HepG2 (cell line): ENCODE results near the gene PRKG1. TPM values are rescaled to one million over a fixed set of nuclear protein-coding genes. Genes with fewer than 3 reads are reported as not detected.

Experiments used
- ATAC-seq: fragments of 200-7000 bp; cut with Tn5 transposase; 3 replicates; pipeline ENCODE4 v1.9.1; 2020; ENCODE audit warnings: mild to moderate bottlenecking, moderate library complexity
- BruUV-seq: library from RNA; stranded (reverse); fragments of 400-500 nt; replicated peaks from 2 replicates; lab custom pipeline; 2021; lab: Mats Ljungman, UMichigan
- CTCF ChIA-PET: fragments of 300-600 bp; formaldehyde crosslinking; extraction: SDS; loops from one replicate; lab custom pipeline; 2021; ENCODE audit warnings: low total read pairs, inconsistent platforms, low intra/inter-chr PET ratio; lab: Yijun Ruan, JAX
- POLR2A ChIA-PET: fragments of 350-600 bp; sonication (Branson Sonifier 250); formaldehyde crosslinking; loops from one replicate; lab custom pipeline; 2020; ENCODE audit warnings: antibody characterized with exemption, inconsistent platforms; lab: Yijun Ruan, JAX
- DNase-seq: peaks from one replicate; pipeline ENCODE4 v3.0.0-alpha.2; 2015; ENCODE audit warnings: low spot score
- FAIRE-seq: peaks from 3 replicates; lab custom pipeline; 2011; peaks lifted over from hg19 to GRCh38; lab: Jason Lieb, UNC
- H2AFZ ChIP-seq: one replicate; pipeline ENCODE4 v1.6.1; 2011; ENCODE audit warnings: low read length, inconsistent platforms
- H3K27ac ChIP-seq: fragments of 300-600 bp; 3 replicates; pipeline ENCODE4 v1.8.0; 2011; ENCODE audit warnings: mixed run types, mild to moderate bottlenecking, mixed read lengths, low read length, inconsistent platforms; ENCODE audit not compliant: insufficient read depth; ENCODE audit errors: extremely low read length
- H3K27me3 ChIP-seq, 2 experiments: fragments of 200-600 bp in 1 of 2; 2 replicates in 1 of 2; 3 replicates in 1 of 2; pipeline versions ENCODE4 v1.6.0 to v1.8.0; 2011; ENCODE audit warnings: low read length in 2 of 2, mild to moderate bottlenecking in 2 of 2, moderate library complexity in 2 of 2, inconsistent platforms in 1 of 2; ENCODE audit not compliant: insufficient read depth in 2 of 2, control insufficient read depth in 1 of 2
- H3K36me3 ChIP-seq, 2 experiments: fragments of 200-600 bp in 1 of 2; replicated peaks in 1 of 2; 2 replicates in 1 of 2; 3 replicates in 1 of 2; pipeline versions ENCODE4 v1.5.1 to v1.8.0; 2011; ENCODE audit warnings: low read length in 2 of 2, inconsistent platforms in 1 of 2; ENCODE audit not compliant: insufficient read depth in 2 of 2, control insufficient read depth in 1 of 2
- H3K4me1 ChIP-seq: 2 replicates; pipeline ENCODE4 v1.5.1; 2012; ENCODE audit warnings: low read length, inconsistent platforms; ENCODE audit not compliant: insufficient read depth
- H3K4me2 ChIP-seq: 2 replicates; pipeline ENCODE4 v1.6.0; 2011; ENCODE audit warnings: low read depth, low read length, inconsistent platforms
- H3K4me3 ChIP-seq, 3 experiments: fragments of 200-600 bp in 1 of 3; sonication (generic), shearing (Covaris generic) in 1 of 3; replicated peaks in 1 of 3; 2 replicates each; pipeline ENCODE4 v1.5.1; 2011 to 2016; ENCODE audit warnings: low read length in 3 of 3, inconsistent platforms in 2 of 3, low read depth in 2 of 3, mild to moderate bottlenecking in 2 of 3, control low read depth in 1 of 3, mixed read lengths in 1 of 3; ENCODE audit not compliant: insufficient read depth in 1 of 3
- H3K79me2 ChIP-seq: one replicate; pipeline ENCODE4 v1.6.1; 2011; ENCODE audit warnings: low read length, inconsistent platforms; ENCODE audit not compliant: insufficient read depth
- H3K9ac ChIP-seq: 2 replicates; pipeline ENCODE4 v1.6.0; 2011; ENCODE audit warnings: mild to moderate bottlenecking, low read depth, low read length, inconsistent platforms; ENCODE audit not compliant: insufficient read depth
- H3K9me3 ChIP-seq: 2 replicates; pipeline ENCODE4 v1.5.1; 2012; ENCODE audit warnings: mild to moderate bottlenecking, low read length
- H4K20me1 ChIP-seq: 2 replicates; pipeline ENCODE4 v1.6.0; 2011; ENCODE audit warnings: inconsistent platforms, mild to moderate bottlenecking, low read length, moderate library complexity; ENCODE audit not compliant: insufficient read depth
- BORCS8-MEF2B ChIP-seq: sonication (generic); formaldehyde crosslinking; IDR thresholded peaks from 2 replicates; pipeline ENCODE4 v1.8.0; 2022; ENCODE audit warnings: mild to moderate bottlenecking, missing genetic modification reagents
- CEBPZ ChIP-seq: IDR thresholded peaks from 2 replicates; pipeline ENCODE4 v1.6.1; 2012; ENCODE audit warnings: low read length, improper control_type of control experiment
- FOXM1 ChIP-seq: sonication (generic); formaldehyde crosslinking; IDR thresholded peaks from 2 replicates; pipeline ENCODE4 v1.5.0; 2020; ENCODE audit warnings: missing genetic modification reagents
- GLMP ChIP-seq: sonication (generic); formaldehyde crosslinking; IDR thresholded peaks from 2 replicates; pipeline ENCODE4 v1.9.0; 2021; ENCODE audit warnings: missing genetic modification reagents, mild to moderate bottlenecking, borderline replicate concordance
- KLF11 ChIP-seq: IDR thresholded peaks from 2 replicates; pipeline ENCODE4 v1.6.1; 2016; ENCODE audit warnings: missing compliant biosample characterization
- KLF13 ChIP-seq: sonication (generic); formaldehyde crosslinking; IDR thresholded peaks from 2 replicates; pipeline ENCODE4 v1.4.0; 2020; ENCODE audit warnings: mild to moderate bottlenecking, missing genetic modification reagents
- KLF15 ChIP-seq: sonication (generic); formaldehyde crosslinking; IDR thresholded peaks from 2 replicates; pipeline ENCODE4 v1.8.1; 2023; ENCODE audit warnings: borderline replicate concordance, mild to moderate bottlenecking, inconsistent platforms, missing genetic modification reagents, mixed read lengths
- NFKB2 ChIP-seq: sonication (generic); formaldehyde crosslinking; IDR thresholded peaks from 2 replicates; pipeline ENCODE4 v1.4.0; 2020; ENCODE audit warnings: missing genetic modification reagents, borderline replicate concordance
- ZBED4 ChIP-seq: sonication (generic); formaldehyde crosslinking; IDR thresholded peaks from 2 replicates; pipeline ENCODE4 v1.4.0; 2020; ENCODE audit warnings: missing genetic modification reagents, borderline replicate concordance
- ZBTB20 ChIP-seq: sonication (generic); formaldehyde crosslinking; IDR thresholded peaks from 2 replicates; pipeline ENCODE4 v1.8.1; 2023; ENCODE audit warnings: missing genetic modification reagents, low read depth, mild to moderate bottlenecking, borderline replicate concordance
- ZBTB3 ChIP-seq: sonication (generic); formaldehyde crosslinking; IDR thresholded peaks from 2 replicates; pipeline ENCODE4 v1.4.0; 2020; ENCODE audit warnings: low read depth, mild to moderate bottlenecking, moderate library complexity, missing genetic modification reagents, borderline replicate concordance
- ZFP36L1 ChIP-seq: sonication (generic); formaldehyde crosslinking; IDR thresholded peaks from 2 replicates; pipeline ENCODE4 v1.8.0; 2022; ENCODE audit warnings: mild to moderate bottlenecking, missing genetic modification reagents, moderate library complexity
- WGBS: methylation state at CpG from one replicate; pipeline ENCODE4 v1.1.6; 2017; ENCODE audit warnings: low lambda C conversion rate; 5-methylcytosine and 5-hydroxymethylcytosine counted together
- in situ Hi-C: cut with HindIII; loops from 2 replicates; pipeline ENCODE4 v1.10.0; 2017; ENCODE audit warnings: low pct_unique_long_range_greater_than_20kb; ENCODE audit not compliant: extremely low pct_ligation_motif_present
- intact Hi-C: fragments of 100-400 bp; cut with micrococcal nuclease; formaldehyde crosslinking; loops from one replicate; pipeline ENCODE4 v1.10.0; 2022; ENCODE audit not compliant: unreplicated experiment
- polyA plus RNA-seq, 8 experiments: library from polyadenylated mRNA; depleted of rRNA in 3 of 8; stranded (reverse) in 7 of 8; unstranded in 1 of 8; fragments of >200 nt; fragmentation: Illumina TruSeq in 4 of 8; extraction: Trizol in 4 of 8; gene quantifications; 2 replicates each; pipeline versions ENCODE4 v1.2.1 to v1.2.3, GENCODE V29; 2011 to 2016; ENCODE audit warnings: low read depth in 4 of 8, missing spikeins in 1 of 8, mixed read lengths in 1 of 8; ENCODE audit not compliant: insufficient read depth in 1 of 8
- total RNA-seq, 5 experiments: library from RNA; depleted of rRNA; stranded (reverse); fragments of >200 nt; fragmentation: Illumina TruSeq; extraction: Trizol; gene quantifications; 2 replicates each; pipeline ENCODE4 v1.2.3, GENCODE V29; 2016; ENCODE audit warnings: low read depth in 1 of 5

PRKG1 gene
- total and polyA plus RNA-seq, 2 of the 13 experiments (the other 11 are each of a cell fraction or from before 2014, with no cell fraction given): 0.01 TPM; not detected in 1

DNA sequence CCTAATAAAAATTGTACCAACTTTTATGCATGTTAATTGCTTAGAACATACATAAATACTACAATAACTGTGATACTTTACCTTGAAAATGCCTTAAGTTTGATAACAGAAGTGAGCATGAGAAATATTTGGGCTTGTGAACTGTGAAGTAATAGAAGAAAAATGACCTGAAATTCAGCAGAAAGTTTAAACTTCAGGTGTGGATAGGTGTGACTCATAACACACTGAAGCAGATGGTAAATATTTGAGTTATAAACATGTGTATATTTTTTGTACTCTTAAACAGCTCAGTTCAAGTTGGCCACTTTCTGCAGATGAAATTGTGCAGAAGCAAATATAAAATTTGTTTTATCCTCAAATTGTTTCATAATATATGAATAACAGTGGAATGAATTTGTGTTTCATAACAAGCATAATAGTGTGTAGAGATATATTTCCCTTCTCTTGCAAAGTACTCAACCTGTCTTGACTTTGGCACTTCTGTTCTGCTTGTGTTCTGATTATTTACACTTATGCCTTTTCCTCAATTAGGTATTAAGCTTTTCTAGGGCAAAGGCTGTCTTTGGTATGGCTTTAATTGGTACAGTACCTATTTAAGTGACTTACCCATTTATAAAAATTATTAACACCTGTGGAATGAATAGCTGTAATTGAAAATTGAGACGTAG, 122.4 kb downstream of the PRKG1 start:
- ChIA-PET CTCF (no interaction called here), POLR2A (no interaction called here)
- FAIRE-seq: no peak
- Histone ChIP-seq H3K9me3 (no peaks in the 10 kb centered on the region), H2AFZ (no peak overlapping the region), H3K4me3 (no peak overlapping the region), H3K79me2 (no peaks in the 10 kb centered on the region), H4K20me1 (no peaks in the 10 kb centered on the region), H3K9ac (no peak overlapping the region), H3K4me1 (no peaks in the 10 kb centered on the region), H3K27ac (no peak overlapping the region), H3K27me3 (no peaks in the 10 kb centered on the region), H3K4me2 (no peak overlapping the region), H3K36me3 (no peaks in the 10 kb centered on the region)
- 4% methylated on average over 1 of the region's 1 CpG for WGBS
- no peak for ATAC-seq
- no TSS peak for BruUV-seq
- no peak for DNase-seq
- intact Hi-C loops: no loop called here
- in situ Hi-C loops: no loop called here
- no peak for TF ChIP-seq CEBPZ
- no peak for TF ChIP-seq ZBTB3 (CRISPR knock-in tag)
- TF ChIP-seq GLMP: no peak
- no peak for TF ChIP-seq KLF13 (CRISPR knock-in tag)
- no peak for TF ChIP-seq BORCS8-MEF2B (CRISPR knock-in tag)
- no peak for TF ChIP-seq FOXM1 (CRISPR knock-in tag)
- no peak for TF ChIP-seq NFKB2 (CRISPR knock-in tag)
- TF ChIP-seq ZBED4 (CRISPR knock-in tag): no peak
- TF ChIP-seq ZBTB20 (CRISPR knock-in tag): no peak
- TF ChIP-seq ZFP36L1 (CRISPR knock-in tag): no peak
- TF ChIP-seq KLF15: no peak
- no peak for TF ChIP-seq KLF11 (CRISPR knock-in tag)
